Stimulated activated CD8-positive, alpha-beta memory T cell treated with anti-CD3 and anti-CD28 coated beads, Interleukin-12 subunit alpha, Interleukin-12 subunit beta, amount 100 ng/mL, for 4 hours (primary cell): ENCODE data around the gene AMPD3.
"Not testable (repeated sequence)": the region's sequence is repeated elsewhere in the genome, so short reads cannot be mapped to it uniquely, and the experiment has no call there.

Experiments
- DNase-seq: peaks from one replicate; pipeline ENCODE4 v3.0.0-alpha.2; 2020; ENCODE audit warnings: low read depth

Gene AMPD3

DNA sequence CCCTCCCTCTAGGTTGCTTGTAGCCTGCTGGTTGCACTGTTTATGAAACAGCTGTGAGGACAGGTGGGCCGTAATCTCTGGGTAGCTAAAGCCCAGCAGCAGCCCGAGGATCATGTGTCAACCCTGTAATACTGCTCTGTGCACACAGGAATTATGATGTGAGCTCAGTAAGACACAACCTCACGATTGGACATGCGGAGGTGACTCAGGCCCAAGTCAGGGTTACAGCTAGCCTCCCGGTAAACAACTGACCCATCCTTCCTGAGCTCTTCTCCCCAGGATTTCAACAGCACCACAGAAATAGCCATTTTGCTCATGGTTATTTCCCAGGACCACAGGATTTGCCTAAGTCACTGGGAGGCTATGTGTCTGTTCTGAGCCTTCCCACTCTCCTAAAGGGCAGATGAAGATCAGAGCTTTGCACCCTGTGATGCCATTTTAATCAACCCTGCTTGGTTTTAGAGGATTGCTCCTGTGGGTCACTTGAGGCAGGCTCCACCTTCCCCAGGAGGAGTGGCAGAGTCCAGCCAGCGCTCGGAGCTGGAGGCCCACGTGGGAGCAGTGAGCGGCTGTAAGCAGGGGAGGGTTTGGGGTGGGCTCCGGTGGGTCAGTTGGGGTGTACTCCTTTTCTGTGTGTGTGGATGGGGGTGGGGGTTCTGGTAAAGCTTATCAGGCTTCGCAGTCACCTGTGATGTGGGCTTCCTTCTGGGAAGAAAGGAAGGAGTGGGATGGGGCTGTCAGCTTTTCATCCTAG is at the start of gene AMPD3:
Gene AMPD3, plus strand, starts transcription at position 387 of the 754 bp plus-strand sequence. CDS start 6,256 bp downstream, outside the sequence.
- no peak for DNase-seq

DNA sequence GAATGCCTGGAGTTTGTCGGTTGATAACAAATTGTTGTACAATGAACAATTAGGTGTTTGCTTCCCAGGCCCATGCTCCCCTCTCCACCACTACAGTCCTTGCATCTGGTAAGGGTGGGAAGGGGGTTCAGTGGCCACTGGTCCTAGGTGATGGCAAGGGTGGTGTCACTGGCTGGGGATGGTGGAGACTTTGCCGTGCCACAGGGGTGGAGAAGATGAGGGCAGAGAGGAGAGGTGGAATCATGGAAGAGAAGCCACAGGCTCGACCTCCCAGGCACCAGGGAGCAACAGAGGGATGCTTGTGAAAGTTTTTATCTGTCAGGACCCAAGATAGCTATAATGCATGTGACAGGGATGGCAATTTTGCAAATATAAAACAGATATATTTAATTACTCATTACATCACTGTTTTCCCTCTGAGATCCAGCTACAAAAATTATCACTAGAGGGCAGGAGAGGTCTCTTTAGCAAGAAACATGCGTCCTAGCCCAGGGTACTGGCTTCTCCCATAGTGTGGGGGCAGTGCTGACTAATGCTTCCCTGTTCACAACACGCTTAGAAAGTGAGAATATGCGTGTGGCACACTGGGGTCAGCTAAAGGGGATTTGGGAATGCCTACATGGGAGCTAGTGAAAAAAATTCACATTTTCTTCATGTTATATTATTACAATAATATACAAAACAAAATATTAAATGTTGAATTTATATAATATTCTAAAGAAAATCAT is 49.0 kb upstream of the AMPD3 start:
- peak; percentile 8 for DNase-seq

DNA sequence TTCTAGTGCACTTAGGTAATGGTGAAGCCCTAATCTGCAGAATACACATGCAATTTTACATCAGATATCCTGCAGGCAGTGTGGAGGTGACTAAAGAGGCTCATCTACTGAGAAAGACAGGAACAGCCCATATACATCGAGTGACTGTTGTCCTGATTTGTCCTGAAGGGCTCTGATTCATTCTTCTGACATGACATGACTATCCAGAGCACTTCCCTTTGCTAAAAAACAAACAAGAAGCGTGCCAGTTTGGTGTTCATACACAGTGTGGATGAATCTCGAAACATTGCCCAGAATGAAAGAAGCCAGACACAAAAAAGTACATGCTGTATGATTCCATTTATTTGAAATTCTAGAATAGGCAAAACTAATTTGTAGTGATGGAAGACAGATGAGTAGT is 48.0 kb upstream of the AMPD3 start:
- no peak for DNase-seq

GRCh38 chr11:10407749-10408685 is 47.0 kb upstream of the AMPD3 start:
- DNase-seq = no peak

- DNase-seq = no peak
Measured at GRCh38 chr11:10409207-10409661, 45.8 kb upstream of the AMPD3 start.

GRCh38 chr11:10410106-10410843 is 44.8 kb upstream of the AMPD3 start:
- no peak for DNase-seq

DNA sequence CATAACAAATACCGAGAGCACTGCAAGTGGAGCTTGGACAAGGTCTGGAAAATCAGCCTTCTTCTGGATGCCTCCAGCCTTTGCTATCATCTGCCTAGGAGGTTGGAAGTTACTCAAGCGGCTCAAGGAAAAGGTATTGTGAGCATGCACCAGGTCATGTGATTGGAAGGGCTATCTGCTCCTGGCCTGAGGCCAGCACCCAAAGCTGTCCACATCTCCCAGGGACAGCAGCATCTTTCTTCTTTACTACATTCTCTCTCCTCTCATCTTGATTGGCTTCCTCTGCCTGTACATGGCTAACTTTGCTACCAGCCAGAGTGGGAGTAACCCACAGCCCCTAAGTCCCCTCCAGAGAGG is 44.2 kb upstream of the AMPD3 start:
- no peak for DNase-seq

GRCh38 chr11:10412266-10412665 is 42.8 kb upstream of the AMPD3 start:
- no peak for DNase-seq

- no peak for DNase-seq
Measured at GRCh38 chr11:10413268-10413667, 41.8 kb upstream of the AMPD3 start.

DNA sequence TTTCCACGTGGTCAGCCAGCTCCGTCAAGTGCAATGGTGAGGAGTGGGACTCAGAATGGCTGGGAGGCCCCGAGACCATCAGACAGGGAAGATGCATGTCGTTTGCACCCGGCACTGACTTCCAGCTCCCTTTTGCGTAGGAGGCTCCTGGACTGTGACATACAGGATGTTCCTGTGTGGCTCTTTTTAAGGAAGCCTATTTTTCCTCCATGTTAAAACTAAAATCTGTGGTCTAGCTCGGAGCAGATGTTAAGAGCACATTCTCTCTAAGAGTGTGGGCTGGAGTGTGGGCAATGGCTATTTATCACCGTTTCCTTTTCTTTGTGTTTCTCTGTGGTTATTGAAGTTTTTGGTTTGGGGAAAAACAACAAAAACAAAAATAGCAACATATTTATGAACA is 40.9 kb upstream of the AMPD3 start:
- no peak for DNase-seq

DNA sequence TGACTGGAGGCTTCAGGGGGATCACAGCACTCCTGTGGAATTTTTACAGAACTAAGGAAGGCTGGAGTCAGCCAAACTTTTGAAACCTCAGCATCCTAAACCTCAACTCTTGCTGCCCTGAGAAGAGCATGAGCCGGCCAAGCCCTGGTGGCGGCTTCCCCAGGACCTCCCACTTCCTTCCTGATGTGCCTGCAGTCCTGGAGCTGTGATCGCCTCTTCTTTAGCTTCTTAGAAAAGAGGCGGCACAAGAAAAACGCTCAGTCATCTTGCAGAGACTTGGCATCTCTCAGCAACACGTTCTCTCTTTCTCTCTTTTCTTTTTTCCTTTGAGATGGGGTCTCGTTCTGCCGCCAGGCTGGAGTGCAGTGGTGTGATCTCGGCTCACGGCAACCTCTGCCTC is 40.4 kb upstream of the AMPD3 start:
- no peak for DNase-seq

GRCh38 chr11:10415817-10416392 is 39.2 kb upstream of the AMPD3 start:
- DNase-seq = no peak

- DNase-seq = no peak
Measured at GRCh38 chr11:10418259-10418949, 36.7 kb upstream of the AMPD3 start.

DNA sequence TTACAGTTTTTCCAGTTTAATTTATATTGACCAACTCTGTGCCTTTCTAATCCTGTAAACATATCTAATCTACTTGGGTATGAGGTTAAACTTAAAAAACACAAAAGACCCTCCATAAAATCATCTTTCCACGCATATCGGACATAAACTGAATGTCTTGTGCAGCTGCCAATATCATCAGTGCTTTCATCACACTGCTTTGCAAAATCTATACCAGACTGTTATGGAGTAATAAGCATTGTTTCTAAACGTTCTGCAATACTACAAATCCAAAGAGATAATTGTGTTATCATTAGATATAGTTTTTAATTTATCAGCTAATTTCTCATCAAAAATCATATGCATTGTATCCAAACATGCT is 36.1 kb upstream of the AMPD3 start:
- no peak for DNase-seq

- no peak for DNase-seq
Measured at GRCh38 chr11:10426475-10426874, 28.6 kb upstream of the AMPD3 start.

DNA sequence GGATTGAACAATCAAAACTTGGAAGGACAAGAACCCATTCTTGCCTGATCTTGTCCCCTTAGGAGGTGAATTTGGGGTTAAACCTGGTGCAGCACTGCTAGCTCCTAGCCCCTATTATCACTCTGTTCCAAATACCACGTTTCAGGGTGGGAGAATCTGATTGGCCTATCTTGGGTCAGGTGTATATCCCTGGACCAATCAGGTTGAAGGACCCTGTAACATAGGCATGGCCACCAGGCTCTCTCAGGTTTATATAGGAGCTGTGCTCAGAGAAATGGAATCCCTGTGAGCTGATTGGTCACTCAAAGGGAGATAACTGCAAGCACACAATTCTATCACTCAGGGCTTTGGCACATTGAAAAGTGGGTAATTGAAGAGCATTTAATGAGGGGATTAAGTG is 26.6 kb upstream of the AMPD3 start:
- DNase-seq = no peak

DNA sequence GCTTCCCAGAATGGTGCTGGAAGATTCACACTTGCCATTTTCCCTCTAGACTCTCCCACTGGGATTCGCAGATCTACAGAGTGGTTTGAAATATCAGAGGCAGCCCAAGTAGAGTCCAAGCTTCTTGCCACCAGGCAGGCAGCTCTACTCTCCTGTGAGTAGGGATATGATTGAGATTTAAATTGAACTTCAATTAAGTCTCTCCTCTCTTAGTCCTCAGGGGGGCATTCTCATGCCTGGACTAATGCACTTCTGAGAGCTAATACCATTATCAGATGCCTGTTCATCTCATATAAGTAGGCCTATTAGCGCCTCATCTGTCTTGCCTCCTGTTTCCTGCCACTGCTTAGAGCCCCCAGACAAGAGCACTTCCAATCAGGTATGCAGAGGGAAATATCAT is 25.5 kb upstream of the AMPD3 start:
- no peak for DNase-seq

- DNase-seq = no peak
Measured at GRCh38 chr11:10432493-10432892, 22.6 kb upstream of the AMPD3 start.

- no peak for DNase-seq
Measured at GRCh38 chr11:10432971-10433370, 22.1 kb upstream of the AMPD3 start.

GRCh38 chr11:10436224-10436623 is 18.8 kb upstream of the AMPD3 start:
- DNase-seq = no peak

DNA sequence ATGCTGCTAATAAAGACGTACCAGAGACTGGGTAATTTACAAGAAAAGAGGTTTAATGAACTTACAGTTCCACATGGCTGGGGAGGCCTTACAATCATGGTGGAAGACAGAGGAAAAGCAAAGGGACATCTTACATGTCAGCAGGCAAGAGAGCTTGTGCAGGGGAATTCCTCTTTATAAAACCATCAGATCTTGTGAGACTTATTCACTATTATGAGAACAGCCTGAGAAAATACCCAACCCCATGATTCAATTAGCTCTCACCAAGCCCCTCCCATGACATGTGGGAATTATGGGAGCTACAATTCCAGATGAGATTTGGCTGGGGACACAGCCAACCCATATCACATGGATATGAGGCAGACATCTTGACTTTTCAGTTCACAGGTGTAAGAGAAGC is 18.4 kb upstream of the AMPD3 start:
- not testable (repeated sequence) for DNase-seq
